ENCODE data around the gene CCDC179. TPM values are rescaled to one million over a fixed set of nuclear protein-coding genes. Genes with fewer than 3 reads are reported as not detected.

The CCDC179 gene
- total RNA-seq, 1 donor from 2014 or later, result not detected

GRCh38 chr11:22808571-22809197, 51.6 kb downstream of the CCDC179 start:
- FAIRE-seq (no peak), DNase-seq (ENCODE audit: low spot score in 2 of 2) (no peak)

DNA sequence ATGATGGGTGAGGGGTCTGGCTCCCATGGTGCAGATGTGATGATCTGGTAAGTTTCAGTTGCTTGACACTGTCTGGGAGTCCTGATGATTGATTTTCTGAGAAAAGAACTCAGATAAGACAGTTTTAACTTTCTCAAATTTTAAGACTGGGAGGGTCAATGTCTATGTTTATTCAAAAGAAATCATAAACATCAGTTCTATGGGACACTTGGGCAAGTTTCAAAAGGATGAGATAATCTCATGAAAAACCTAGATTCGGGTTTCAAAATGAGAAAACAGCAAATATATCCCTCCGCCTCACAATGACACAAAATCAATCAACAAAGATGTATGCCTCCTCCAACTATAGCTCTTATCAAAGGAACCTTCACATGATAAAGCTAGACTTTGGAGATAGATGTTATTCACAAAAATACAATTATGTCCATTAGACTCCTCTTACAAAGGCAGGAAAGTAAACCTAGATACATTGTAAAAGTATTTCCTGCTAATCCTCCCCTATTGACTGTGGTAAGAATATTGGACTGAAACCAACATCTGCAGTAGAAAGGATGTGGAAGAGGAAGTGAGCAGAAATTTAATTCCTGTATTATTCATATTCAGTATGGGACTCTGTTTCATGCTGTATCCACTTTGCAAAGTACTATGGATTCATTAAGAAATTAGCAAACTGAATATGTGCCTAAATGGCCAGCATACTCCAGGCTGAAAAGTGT, 52.3 kb downstream of the CCDC179 start:
- FAIRE-seq (no peak), DNase-seq (ENCODE audit: low spot score in 2 of 2) (no peak)

- DNase-seq (ENCODE audit: low spot score in 2 of 2), result no peak
- FAIRE-seq, result no peak
Measured at GRCh38 chr11:22807391-22807790, 52.9 kb downstream of the CCDC179 start.

DNA sequence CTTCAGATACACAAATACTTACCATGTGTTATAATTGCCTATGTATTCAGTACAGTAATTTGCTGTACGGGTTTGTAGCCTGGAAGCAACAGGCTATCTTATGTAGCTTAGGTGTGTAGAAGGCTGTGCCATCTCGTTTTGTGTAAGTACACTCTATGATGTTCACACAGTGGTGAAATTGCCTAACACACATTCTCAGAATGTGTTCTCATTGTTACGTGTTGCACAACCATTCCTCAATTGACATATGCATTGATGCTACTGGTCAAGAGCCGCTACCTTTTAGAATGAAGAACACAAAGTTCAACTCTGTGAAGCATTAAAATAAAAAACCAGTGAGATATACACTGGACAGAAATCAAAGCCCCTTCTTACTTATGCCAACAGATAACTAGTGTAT, 57.4 kb downstream of the CCDC179 start:
- FAIRE-seq, result no peak
- DNase-seq (ENCODE audit: low spot score in 2 of 2), result no peak

- DNase-seq (ENCODE audit: low spot score in 2 of 2), result no peak
- no peak for FAIRE-seq
Measured at GRCh38 chr11:22800482-22800881, 59.8 kb downstream of the CCDC179 start.

GRCh38 chr11:22798901-22799300, 61.4 kb downstream of the CCDC179 start:
- FAIRE-seq (no peak), DNase-seq (ENCODE audit: low spot score in 2 of 2) (no peak)

GRCh38 chr11:22797047-22797446, 63.2 kb downstream of the CCDC179 start:
- no peak for FAIRE-seq
- DNase-seq (ENCODE audit: low spot score in 2 of 2), result no peak

Other genes with a start within 250 kb of the CCDC179 start
- 35.1 TPM for gene FANCF, start 234.7 kb downstream of the CCDC179 start, total RNA-seq
- 8.6 TPM for gene GAS2, start 193.9 kb downstream of the CCDC179 start, total RNA-seq
- gene SVIP, start 30.7 kb downstream of the CCDC179 start, total RNA-seq, result 2.9 TPM

Measured in frontal cortex (tissue), 4 donors.